GM19025 (cell line): ENCODE results near the gene PHF24.
"Not testable (repeated sequence)": the region's sequence is repeated elsewhere in the genome, so short reads cannot be mapped to it uniquely, and the experiment has no call there.

Source experiments
- ATAC-seq: cut with Tn5 transposase; IDR thresholded peaks from one replicate; pipeline ENCODE4 v1.9.1; 2021; ENCODE audit warnings: mild to moderate bottlenecking, low read depth, moderate library complexity; ENCODE audit not compliant: unreplicated experiment

PHF24 gene

GRCh38 chr9:34957492-34958410 is at the start of gene PHF24:
Gene PHF24, plus strand, starts transcription at chr9:34958285. Its CDS starts 13,014 bp downstream, at chr9:34971299.
- ATAC-seq: no peak

- no peak for ATAC-seq
Measured at GRCh38 chr9:34927061-34927460, 31.0 kb upstream of the PHF24 start.

DNA sequence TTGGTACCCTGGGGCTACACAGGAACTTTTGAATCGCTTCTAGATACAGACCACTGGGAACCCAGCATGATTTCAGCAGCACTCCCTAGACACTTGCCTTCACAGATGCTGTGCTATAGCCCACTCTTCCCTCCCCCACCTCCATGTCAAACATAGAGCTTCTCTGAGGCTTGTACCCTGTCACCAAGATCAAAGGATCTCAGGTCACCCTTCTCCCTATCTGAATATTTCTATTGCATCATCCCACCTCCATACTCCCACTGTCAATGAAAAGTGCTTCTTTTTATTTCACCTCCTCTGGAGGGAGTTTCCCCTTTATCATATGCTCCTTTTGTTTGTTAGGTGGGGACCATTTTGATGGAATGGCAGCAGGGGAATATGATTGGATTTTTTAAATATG is 29.2 kb upstream of the PHF24 start:
- ATAC-seq: no peak

DNA sequence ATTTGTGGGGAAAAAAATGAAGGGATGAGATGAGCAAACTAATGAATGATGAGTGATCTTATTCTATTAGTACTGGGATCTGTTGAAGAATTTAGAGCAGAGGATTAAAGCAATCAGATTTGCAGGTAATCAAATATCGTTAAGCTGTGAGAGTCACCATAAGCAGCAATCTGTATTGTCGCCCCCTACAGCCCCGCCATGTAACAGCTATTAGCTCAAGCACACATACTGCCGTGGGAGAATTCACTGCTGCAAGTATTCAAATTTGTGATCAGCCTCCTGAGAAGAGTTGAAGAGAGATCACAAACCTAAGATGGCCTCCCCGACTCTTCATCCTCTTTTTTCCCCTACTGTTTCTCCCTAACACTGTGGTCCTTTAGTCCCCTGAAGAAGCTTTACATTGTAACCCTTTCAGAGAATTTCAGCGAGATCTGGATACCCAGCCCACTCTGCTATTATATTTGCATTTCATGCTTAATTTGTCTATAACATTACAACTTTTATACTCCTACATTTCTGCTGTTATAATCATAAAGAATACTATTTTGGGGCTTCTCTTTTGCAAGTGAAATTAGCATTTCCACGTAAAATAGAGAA is 28.5 kb upstream of the PHF24 start:
- no peak for ATAC-seq

DNA sequence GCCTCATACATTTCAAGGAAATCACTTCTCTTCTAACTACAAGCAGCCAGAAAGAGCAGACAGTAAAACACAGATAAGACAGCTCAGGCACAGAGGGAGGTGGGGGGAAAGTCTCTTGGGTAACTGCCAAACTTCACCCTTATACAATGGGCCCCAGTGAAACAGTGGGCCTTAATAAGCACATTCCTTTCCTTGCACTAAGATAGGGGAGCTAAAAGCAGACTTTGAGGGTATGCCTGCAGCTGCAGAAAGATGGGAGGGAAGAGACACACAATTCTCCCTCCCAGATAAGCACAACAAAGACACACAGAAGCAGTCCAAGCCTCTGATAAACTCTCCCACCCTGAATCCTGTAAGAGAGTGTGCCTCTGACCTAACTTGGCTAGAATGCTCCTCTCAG is 18.1 kb upstream of the PHF24 start:
- not testable (repeated sequence) for ATAC-seq

GRCh38 chr9:34948451-34948850 is 9.6 kb upstream of the PHF24 start:
- no peak for ATAC-seq

- no peak for ATAC-seq
Measured at GRCh38 chr9:34954225-34954624, 3.9 kb upstream of the PHF24 start.

GRCh38 chr9:34956066-34956465 is 2.0 kb upstream of the PHF24 start:
- ATAC-seq: not testable (repeated sequence)

- no peak for ATAC-seq
Measured at GRCh38 chr9:34956648-34957047, 1.4 kb upstream of the PHF24 start.

GRCh38 chr9:34958411-34958982 is 412 bp downstream of the PHF24 start:
- no peak for ATAC-seq

GRCh38 chr9:34959461-34959860 is 1.4 kb downstream of the PHF24 start:
- no peak for ATAC-seq

DNA sequence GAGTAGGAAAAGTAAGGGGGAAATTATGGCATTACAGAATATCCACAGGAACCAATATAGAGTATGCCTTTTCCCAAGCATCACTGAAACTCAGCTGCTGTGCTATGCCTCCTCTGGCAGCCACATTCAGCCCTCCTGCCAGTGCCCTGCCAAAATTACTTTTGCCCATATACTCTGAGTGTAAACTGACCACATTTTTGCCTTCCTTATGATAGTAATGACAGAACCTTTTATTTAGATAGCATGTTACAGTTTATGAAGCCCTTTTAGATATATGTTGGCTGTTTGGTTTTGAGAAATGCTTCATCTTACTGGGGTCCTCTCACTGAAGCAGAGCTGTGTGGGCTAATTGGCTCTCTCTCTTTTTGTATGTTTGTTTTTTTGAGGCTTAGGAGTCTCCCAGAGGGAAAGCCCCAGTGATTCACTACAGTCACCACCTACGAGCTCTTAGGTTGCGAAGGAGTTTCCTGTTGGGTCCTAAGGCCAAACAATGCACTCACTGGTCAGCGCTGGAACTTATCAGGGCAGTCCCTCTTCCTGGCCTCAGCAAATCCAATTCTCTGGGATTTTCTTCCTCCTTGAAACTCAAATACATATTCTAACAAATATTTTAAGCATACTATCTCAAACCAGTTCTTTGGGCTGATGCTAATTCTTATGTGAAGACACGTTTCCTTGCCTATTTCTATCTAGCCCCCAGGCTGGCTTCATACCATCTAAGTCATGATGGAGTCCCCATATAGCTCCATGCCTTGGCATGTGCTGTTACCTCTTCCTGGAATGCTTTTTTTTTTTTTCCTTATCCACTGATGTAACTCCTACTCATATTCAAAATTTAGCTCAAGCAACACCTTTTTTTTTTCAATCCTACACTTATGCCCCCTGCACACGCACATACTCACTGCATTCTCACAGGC is 3.7 kb downstream of the PHF24 start:
- ATAC-seq: no peak

GRCh38 chr9:34962546-34962945 is 4.5 kb downstream of the PHF24 start:
- ATAC-seq: no peak

DNA sequence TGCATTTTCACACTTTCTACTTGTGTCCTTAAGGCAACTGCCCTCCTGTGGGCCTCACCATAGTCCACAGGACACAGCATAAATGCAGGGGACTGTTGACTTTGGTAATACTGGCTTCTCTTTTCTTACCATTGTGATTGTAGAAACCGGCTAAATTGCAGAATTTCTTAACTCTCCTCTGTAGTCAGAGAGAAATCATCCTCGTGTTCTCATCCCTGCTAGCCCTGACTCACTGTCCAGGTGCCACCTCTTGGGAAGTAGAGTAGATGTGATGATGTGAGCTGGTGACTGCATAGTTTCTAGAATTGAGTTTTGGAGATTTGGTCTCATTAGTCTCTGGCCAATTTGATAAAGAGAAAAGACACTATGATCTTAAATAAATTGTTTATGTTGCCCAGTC is 5.5 kb downstream of the PHF24 start:
- ATAC-seq: no peak

DNA sequence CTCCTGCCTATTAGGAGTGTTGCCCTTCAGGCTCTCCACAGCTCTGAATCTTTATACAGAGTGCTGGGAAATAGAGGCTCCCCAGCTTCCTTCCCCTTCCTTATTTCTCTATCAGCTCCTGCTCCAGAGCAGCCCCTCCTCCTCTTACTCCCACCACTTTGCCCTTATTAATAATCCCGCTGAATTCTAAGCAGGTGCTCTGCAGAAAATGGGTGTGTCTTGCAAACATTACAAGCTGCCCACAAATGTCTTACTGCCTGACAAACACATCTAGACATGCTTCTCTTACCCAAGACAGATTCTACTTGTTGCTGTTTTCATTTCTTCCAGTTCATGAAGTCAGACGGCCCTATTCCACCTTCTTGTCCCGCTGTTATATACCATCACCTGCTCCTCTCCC is 6.4 kb downstream of the PHF24 start:
- ATAC-seq: no peak

DNA sequence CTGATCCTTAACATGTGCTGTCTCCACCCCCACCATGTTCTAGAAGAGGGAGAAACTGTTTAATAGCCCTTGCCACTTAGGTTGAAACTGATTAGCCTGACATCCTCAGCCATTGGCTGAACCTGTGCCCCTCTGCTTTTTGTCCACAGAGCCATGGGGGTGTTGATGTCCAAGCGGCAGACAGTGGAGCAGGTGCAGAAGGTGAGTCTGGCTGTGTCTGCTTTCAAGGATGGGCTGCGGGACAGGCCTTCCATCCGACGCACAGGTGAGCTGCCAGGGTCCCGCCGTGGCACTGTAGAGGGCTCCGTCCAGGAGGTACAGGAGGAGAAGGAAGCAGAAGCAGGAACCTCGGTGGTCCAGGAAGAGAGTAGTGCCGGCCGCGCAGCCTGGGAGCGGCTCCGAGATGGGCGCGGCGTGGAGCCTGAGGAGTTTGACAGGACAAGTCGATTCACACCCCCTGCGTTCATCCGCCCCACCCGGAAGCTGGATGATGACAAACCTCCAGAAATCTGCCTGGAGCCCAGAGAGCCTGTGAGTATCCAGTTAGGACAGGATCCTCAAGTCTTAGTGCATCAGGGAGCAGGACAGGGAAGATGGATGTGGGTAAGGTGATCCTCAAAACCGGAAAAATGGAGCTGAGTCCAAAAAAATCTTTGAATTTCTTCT is 13.2 kb downstream of the PHF24 start:
- no peak for ATAC-seq

GRCh38 chr9:34974664-34975063 is 16.6 kb downstream of the PHF24 start:
- ATAC-seq: no peak

DNA sequence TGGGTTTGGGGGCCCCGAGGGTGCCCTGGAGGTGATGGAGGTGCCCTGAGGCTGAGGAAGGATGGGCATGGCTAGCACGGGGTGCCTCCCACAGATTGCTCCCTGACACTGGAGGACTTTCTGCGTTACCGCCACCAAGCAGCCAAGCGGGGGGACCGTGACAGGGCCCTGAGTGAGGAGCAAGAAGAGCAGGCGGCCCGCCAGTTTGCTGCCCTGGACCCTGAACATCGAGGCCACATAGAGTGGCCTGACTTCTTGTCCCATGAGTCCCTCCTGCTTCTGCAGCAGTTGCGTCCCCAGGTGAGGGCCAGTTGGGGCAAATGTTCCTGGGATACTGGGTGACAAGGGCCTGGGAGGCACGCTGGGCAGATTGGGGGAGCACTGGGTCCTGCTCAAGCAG is 18.4 kb downstream of the PHF24 start:
- no peak for ATAC-seq

DNA sequence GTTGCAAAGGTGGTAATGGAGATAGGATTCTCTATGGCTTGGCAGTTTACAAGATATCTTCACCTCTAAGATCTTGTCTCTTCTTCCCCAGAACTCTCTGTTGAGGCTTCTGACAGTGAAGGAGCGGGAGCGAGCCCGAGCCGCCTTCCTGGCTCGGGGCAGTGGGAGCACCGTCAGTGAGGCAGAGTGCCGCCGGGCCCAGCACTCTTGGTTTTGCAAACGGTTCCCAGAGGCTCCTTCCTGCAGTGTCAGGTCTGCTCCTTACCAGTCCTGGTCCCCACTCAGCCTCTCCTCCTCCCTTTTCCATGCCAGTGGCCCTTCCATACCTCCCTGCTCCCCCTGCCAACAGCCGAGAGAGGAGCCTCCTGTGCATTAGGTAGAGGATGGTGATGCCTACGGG is 18.9 kb downstream of the PHF24 start:
- ATAC-seq: no peak

GRCh38 chr9:34980181-34980761 is 22.2 kb downstream of the PHF24 start:
- ATAC-seq: no peak
